Mammary microvascular endothelial cell (primary cell): ENCODE measurements around the gene AUH. TPM values are rescaled to one million over a fixed set of nuclear protein-coding genes. Genes with fewer than 3 reads are reported as not detected.

Experiments used
- total RNA-seq: library from RNA; depleted of rRNA; stranded (reverse); fragments of >200 nt; gene quantifications from 2 replicates; pipeline ENCODE4 v1.2.3, GENCODE V29; 2015

AUH gene, protein sequence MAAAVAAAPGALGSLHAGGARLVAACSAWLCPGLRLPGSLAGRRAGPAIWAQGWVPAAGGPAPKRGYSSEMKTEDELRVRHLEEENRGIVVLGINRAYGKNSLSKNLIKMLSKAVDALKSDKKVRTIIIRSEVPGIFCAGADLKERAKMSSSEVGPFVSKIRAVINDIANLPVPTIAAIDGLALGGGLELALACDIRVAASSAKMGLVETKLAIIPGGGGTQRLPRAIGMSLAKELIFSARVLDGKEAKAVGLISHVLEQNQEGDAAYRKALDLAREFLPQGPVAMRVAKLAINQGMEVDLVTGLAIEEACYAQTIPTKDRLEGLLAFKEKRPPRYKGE
- 5.6 and 7.1 TPM in 2 replicates for total RNA-seq

DNA sequence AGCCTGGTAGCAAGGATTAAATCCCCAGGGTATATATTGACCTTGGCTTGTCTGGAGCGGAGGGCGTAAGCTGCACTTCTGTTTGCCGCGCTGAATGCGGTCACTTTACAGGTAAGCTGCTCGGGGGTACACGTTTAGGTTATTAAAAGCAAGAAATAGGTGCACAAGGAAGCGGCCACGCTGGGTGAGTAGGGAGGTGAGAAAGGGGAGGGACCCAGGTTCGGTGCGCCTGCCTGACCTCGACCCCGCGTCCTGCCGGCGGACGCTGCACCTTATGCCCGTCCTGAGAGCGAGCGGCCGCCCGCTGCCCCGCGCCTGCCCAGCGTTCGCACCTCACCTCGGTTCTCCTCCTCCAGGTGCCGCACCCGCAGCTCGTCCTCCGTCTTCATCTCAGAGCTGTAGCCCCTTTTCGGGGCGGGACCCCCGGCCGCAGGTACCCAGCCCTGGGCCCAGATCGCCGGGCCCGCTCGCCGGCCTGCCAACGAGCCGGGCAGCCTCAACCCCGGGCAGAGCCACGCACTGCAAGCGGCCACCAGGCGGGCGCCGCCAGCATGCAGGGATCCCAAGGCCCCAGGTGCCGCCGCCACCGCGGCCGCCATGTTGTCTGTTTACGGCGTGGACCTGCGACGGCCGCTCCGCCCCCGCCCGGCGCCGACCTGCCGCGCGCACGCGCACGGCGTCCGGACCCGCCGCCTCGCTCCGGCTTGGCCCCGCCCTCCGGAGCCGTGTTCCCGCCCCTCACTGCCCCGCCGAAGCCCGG lies at the start of gene AUH:
Gene AUH, minus strand, starts transcription at position 628 of the 760 bp plus-strand sequence. Its CDS starts 29 bp downstream, at position 599.

Other genes starting within 250 kb of the AUH start
- 5.3 and 7.0 TPM in 2 replicates for gene NFIL3, start 61.9 kb upstream of the AUH start, total RNA-seq